HCT116 (cell line): Measurements from ENCODE around the gene THBS3. TPM values are rescaled to one million over a fixed set of nuclear protein-coding genes. Genes with fewer than 3 reads are reported as not detected.

ENCODE experiments used
- ATAC-seq: fragments of 200-7000 bp; cut with Tn5 transposase; 2 replicates; pipeline ENCODE4 v1.9.1; 2020; ENCODE audit warnings: mild to moderate bottlenecking, moderate library complexity
- BruUV-seq: library from RNA; stranded (reverse); fragments of 400-500 nt; replicated peaks from 2 replicates; lab custom pipeline; 2021; lab: Mats Ljungman, UMichigan
- CTCF ChIA-PET: fragments of 300-600 bp; sonication (Branson Sonifier 250); formaldehyde crosslinking; loops from one replicate; lab custom pipeline; 2021; ENCODE audit warnings: antibody characterized with exemption; lab: Charles Lee
- POLR2A ChIA-PET: fragments of 300-600, 350-600 bp; sonication (Branson Sonifier 250); formaldehyde crosslinking; loops from one replicate; lab custom pipeline; 2021; ENCODE audit warnings: antibody characterized with exemption; lab: Charles Lee
- RAD21 ChIA-PET, 2 experiments: fragments of 300-600 bp; sonication (Branson Sonifier 250); formaldehyde crosslinking; loops; one replicate each; lab custom pipeline; 2023; ENCODE audit warnings: low total read pairs in 2 of 2; ENCODE audit not compliant: uncharacterized antibody in 2 of 2, unreplicated experiment in 2 of 2, low non-redundant PET in 1 of 2; lab: Charles Lee
- DNase-seq: peaks from one replicate; pipeline ENCODE4 v3.0.0-alpha.2; 2010; ENCODE audit warnings: low read depth, low spot score
- H2AFZ ChIP-seq: fragments of 200-600 bp; shearing (Covaris generic), sonication (generic); 2 replicates; pipeline ENCODE4 v1.6.1; 2017; ENCODE audit warnings: low read depth, mixed run types, mixed read lengths, antibody characterized with exemption, low read length; ENCODE audit not compliant: poor library complexity, severe bottlenecking
- H3K27ac ChIP-seq: 2 replicates; pipeline ENCODE4 v1.5.1; 2012; ENCODE audit warnings: low read depth, low read length
- H3K27me3 ChIP-seq: fragments of 200-600 bp; sonication (generic); 2 replicates; pipeline ENCODE4 v1.6.1; 2016; ENCODE audit warnings: mixed run types, low read length, mixed read lengths; ENCODE audit not compliant: insufficient read depth
- H3K36me3 ChIP-seq, 2 experiments: fragments of 200-500 bp in 1 of 2; fragments of 200-600 bp in 1 of 2; sonication (Bioruptor generic) in 1 of 2; sonication (generic) in 1 of 2; 2 replicates each; pipeline versions ENCODE4 v1.5.1 to v1.6.1; 2014 to 2016; ENCODE audit warnings: low read length in 2 of 2, inconsistent platforms in 1 of 2, mixed read lengths in 1 of 2, mixed run types in 1 of 2; ENCODE audit not compliant: insufficient read depth in 2 of 2, control insufficient read depth in 1 of 2
- H3K4me1 ChIP-seq, 2 experiments: fragments of 200-600 bp in 1 of 2; sonication (generic) in 1 of 2; 2 replicates each; pipeline versions ENCODE4 v1.5.1 to v1.6.1; 2012 to 2017; ENCODE audit warnings: low read length in 2 of 2, inconsistent platforms in 1 of 2, mild to moderate bottlenecking in 1 of 2, mixed read lengths in 1 of 2, mixed run types in 1 of 2, moderate library complexity in 1 of 2; ENCODE audit not compliant: insufficient read depth in 2 of 2, control insufficient read depth in 1 of 2
- H3K4me2 ChIP-seq: fragments of 200-600 bp; sonication (generic); 2 replicates; pipeline ENCODE4 v1.6.1; 2017; ENCODE audit warnings: mixed run types, low read length, mixed read lengths
- H3K4me3 ChIP-seq, 2 experiments: fragments of 200-600 bp in 1 of 2; sonication (generic) in 1 of 2; replicated peaks in 1 of 2; 2 replicates each; pipeline ENCODE4 v1.5.1; 2011 to 2016; ENCODE audit warnings: low read length in 2 of 2, control low read depth in 1 of 2, low read depth in 1 of 2, mild to moderate bottlenecking in 1 of 2, mixed read lengths in 1 of 2, mixed run types in 1 of 2
- H3K79me2 ChIP-seq: fragments of 200-600 bp; sonication (generic); 2 replicates; pipeline ENCODE4 v1.6.1; 2017; ENCODE audit warnings: mild to moderate bottlenecking, mixed run types, low read length, moderate library complexity, mixed read lengths; ENCODE audit not compliant: insufficient read depth
- H3K9ac ChIP-seq: fragments of 200-600 bp; sonication (generic); 2 replicates; pipeline ENCODE4 v1.6.1; 2016; ENCODE audit warnings: low read length, mixed read lengths
- H3K9me2 ChIP-seq: fragments of 200-600 bp; sonication (generic), shearing (Covaris generic); 2 replicates; pipeline ENCODE4 v1.6.1; 2017; ENCODE audit warnings: mixed run types, mild to moderate bottlenecking, moderate library complexity; ENCODE audit not compliant: insufficient read depth
- H3K9me3 ChIP-seq, 2 experiments: fragments of 200-500 bp in 1 of 2; fragments of 200-600 bp in 1 of 2; sonication (Bioruptor generic) in 1 of 2; sonication (generic) in 1 of 2; 2 replicates each; pipeline ENCODE4 v1.6.1; 2014 to 2017; ENCODE audit warnings: low read length in 2 of 2, mixed read lengths in 2 of 2, inconsistent platforms in 1 of 2, low read depth in 1 of 2, mild to moderate bottlenecking in 1 of 2, mixed run types in 1 of 2, moderate library complexity in 1 of 2; ENCODE audit not compliant: control insufficient read depth in 1 of 2, insufficient read depth in 1 of 2
- H4K20me1 ChIP-seq: fragments of 200-600 bp; sonication (generic), shearing (Covaris generic); 2 replicates; pipeline ENCODE4 v1.6.1; 2017; ENCODE audit warnings: mixed run types, mild to moderate bottlenecking, moderate library complexity; ENCODE audit not compliant: insufficient read depth
- CBX3 ChIP-seq: IDR thresholded peaks from 2 replicates; pipeline ENCODE4 v1.6.1; 2012; ENCODE audit warnings: low read depth
- EGR1 ChIP-seq: IDR thresholded peaks from 2 replicates; pipeline ENCODE4 v1.6.1; 2012; ENCODE audit warnings: low read depth
- ELF1 ChIP-seq: IDR thresholded peaks from 2 replicates; pipeline ENCODE4 v1.6.1; 2012; ENCODE audit warnings: low read depth, borderline replicate concordance
- EZH2 ChIP-seq: fragments of 200-600 bp; sonication (generic); IDR thresholded peaks from 2 replicates; pipeline ENCODE4 v1.6.1; 2017; ENCODE audit warnings: antibody characterized with exemption, mixed run types
- EZH2phosphoT487 ChIP-seq: fragments of 200-600 bp; IDR thresholded peaks from 2 replicates; pipeline ENCODE4 v1.6.1; 2018; ENCODE audit warnings: antibody characterized with exemption, borderline replicate concordance
- FOSL1 ChIP-seq: IDR thresholded peaks from 2 replicates; pipeline ENCODE4 v1.6.1; 2012; ENCODE audit warnings: low read depth
- JUND ChIP-seq: IDR thresholded peaks from 2 replicates; pipeline ENCODE4 v1.6.1; 2012
- POLR2A ChIP-seq: IDR thresholded peaks from 2 replicates; pipeline ENCODE4 v1.7.0; 2011; ENCODE audit warnings: borderline replicate concordance; ENCODE audit not compliant: insufficient read depth, insufficient read length; ENCODE audit errors: extremely low read depth
- POLR2AphosphoS5 ChIP-seq: IDR thresholded peaks from 2 replicates; pipeline ENCODE4 v1.6.1; 2011; ENCODE audit warnings: mild to moderate bottlenecking, low read depth, low read length, moderate library complexity
- RAD21 ChIP-seq: IDR thresholded peaks from 2 replicates; pipeline ENCODE4 v1.6.1; 2012; ENCODE audit warnings: low read depth, mild to moderate bottlenecking
- SIN3A ChIP-seq: IDR thresholded peaks from 2 replicates; pipeline ENCODE4 v1.6.1; 2012; ENCODE audit warnings: low read depth
- SRF ChIP-seq: IDR thresholded peaks from 2 replicates; pipeline ENCODE4 v1.6.1; 2012; ENCODE audit warnings: low read depth
- ZFX ChIP-seq: fragments of 450-650 bp; IDR thresholded peaks from 2 replicates; pipeline ENCODE4 v1.6.1; 2017
- intact Hi-C: fragments of 100-400 bp; cut with micrococcal nuclease; formaldehyde crosslinking; loops from 2 replicates; pipeline ENCODE4 v1.10.0; 2022
- total RNA-seq: library from RNA; stranded (reverse); gene quantifications from one replicate; pipeline ENCODE4 v1.2.1, GENCODE V29; 2021; ENCODE audit not compliant: unreplicated experiment
- TF ChIP-seq, protein P1 (sequence below), 3 experiments: fragments of 200-600 bp in 1 of 3; sonication (generic) in 1 of 3; IDR thresholded peaks in 2 of 3; conservative IDR thresholded peaks in 1 of 3; 2 replicates each; pipeline ENCODE4 v1.5.1; 2012 to 2017; ENCODE audit warnings: low read depth in 2 of 3, low read length in 2 of 3, antibody characterized with exemption in 1 of 3, borderline replicate concordance in 1 of 3, control low read depth in 1 of 3, mild to moderate bottlenecking in 1 of 3, mixed read lengths in 1 of 3, mixed run types in 1 of 3, moderate library complexity in 1 of 3; ENCODE audit not compliant: insufficient read depth in 1 of 3
- TF ChIP-seq, protein P2 (sequence below): IDR thresholded peaks from 2 replicates; pipeline ENCODE4 v1.6.1; 2012

THBS3 gene
- total RNA-seq, 1 experiment from 2014 or later: 15.9 TPM

DNA sequence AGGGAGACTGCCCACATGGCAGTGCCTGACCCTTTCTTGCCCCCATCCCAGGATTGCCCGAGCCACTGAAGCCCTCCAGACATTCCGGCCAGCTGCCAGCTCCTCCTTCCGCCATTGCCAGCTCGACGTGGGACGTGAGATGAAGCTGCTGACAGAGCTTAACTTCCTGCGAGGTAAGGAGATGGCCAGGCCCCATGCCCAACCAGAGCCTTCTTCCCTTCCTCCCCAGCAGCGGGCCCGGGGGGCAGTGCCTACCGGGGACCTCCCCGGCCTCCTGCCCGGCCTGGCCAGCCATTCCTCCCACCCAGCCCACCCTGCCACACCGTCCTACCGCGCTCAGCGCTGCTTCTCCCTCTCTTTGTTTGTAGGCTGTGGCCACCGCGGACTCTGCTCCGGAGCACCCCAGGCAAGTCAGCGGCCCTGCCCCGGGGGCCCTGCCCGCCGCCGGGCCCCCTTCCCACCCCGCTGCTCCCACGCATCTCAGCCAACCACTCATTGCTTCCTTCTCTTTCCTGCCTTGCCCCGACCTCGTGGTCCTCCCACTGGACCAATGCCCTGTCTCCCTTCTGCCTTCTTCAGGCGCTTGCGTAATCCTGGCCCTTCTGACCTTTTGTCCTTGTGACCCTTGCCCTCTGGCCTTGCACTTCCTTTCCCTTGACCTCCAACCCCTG is 29.1 kb downstream of the THBS3 start:
- Histone ChIP-seq H3K9me2 (no peaks in the 10 kb centered on the region), H4K20me1 (no peaks in the 10 kb centered on the region), H3K36me3 (no peaks in the 10 kb centered on the region; a peak in 1 of 4 replicates), H3K9ac (no peak overlapping the region), H3K9me3 (no peaks in the 10 kb centered on the region), H2AFZ (no peak overlapping the region), H3K4me2 (no peak overlapping the region), H3K27me3 (no peaks in the 10 kb centered on the region), H3K27ac (no peak overlapping the region), H3K79me2 (no peaks in the 10 kb centered on the region), H3K4me3 (no peak overlapping the region), H3K4me1 (peaks cover 0 to 31% of the 10 kb centered on the region in 2 experiments; a peak in 2 of 4 replicates)
- ATAC-seq: no peak
- no TSS peak for BruUV-seq
- ChIA-PET CTCF (interaction anchor here (2.0 kb wide), 1 partner anchor 15 kb away, joined by 10 read pairs; no protein-coding TSS in a partner anchor), RAD21 (no interaction called here), POLR2A (interaction anchor here (1.9 kb wide), 1 partner anchor 16 kb away, joined by 4 read pairs; no protein-coding TSS in a partner anchor)
- no peak for DNase-seq
- TF ChIP-seq EGR1 (no peak), SIN3A (no peak)
- intact Hi-C loops: loop anchor here (10.0 kb wide), 1 partner anchor 146 kb away; the partner anchor contains the start of gene RUSC1

DNA sequence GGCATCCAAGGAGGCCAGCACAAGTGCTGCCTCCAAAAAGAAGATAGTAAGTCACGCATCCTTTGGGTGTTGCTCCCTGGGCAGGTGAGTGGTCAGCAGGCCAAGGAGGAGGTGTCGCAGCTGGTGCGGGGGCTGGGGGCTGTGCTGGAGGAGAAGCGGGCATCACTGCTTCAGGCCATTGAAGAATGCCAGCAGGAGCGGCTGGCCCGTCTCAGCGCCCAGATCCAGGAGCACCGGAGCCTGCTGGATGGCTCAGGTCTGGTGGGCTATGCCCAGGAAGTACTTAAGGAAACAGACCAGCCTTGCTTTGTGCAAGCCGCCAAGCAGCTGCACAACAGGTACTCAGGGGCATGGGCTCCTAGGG is 29.8 kb downstream of the THBS3 start:
- intact Hi-C loops: loop anchor here (2.0 to 10.0 kb wide), 2 partner anchors 147 to 415 kb away; partner anchors contain the start of gene RUSC1
- H3K36me3 ChIP-seq: no peaks in the 10 kb centered on the region; a peak in 1 of 4 replicates

More for the DNA sequence above, 29.8 kb downstream of the THBS3 start:
- ChIA-PET RAD21 (interaction anchor here in 1 of 2 experiments (1.1 kb wide), 1 partner anchor 16 kb away, joined by 3 read pairs; no protein-coding TSS in a partner anchor), POLR2A (interaction anchor here (1.9 kb wide), 1 partner anchor 17 kb away, joined by 4 read pairs; no protein-coding TSS in a partner anchor), CTCF (interaction anchor here (2.0 kb wide), 1 partner anchor 16 kb away, joined by 10 read pairs; no protein-coding TSS in a partner anchor)
- no peak for ATAC-seq
- Histone ChIP-seq H3K79me2 (peaks cover 2% of the 10 kb centered on the region; the same call in 1 of the 2 replicates), H4K20me1 (no peaks in the 10 kb centered on the region), H3K27me3 (no peaks in the 10 kb centered on the region), H3K4me3 (no peak overlapping the region), H3K9me3 (no peaks in the 10 kb centered on the region), H2AFZ (no peak overlapping the region), H3K9ac (no peak overlapping the region), H3K4me2 (no peak overlapping the region), H3K9me2 (no peaks in the 10 kb centered on the region), H3K27ac (no peak overlapping the region), H3K4me1 (peaks cover 0 to 35% of the 10 kb centered on the region in 2 experiments; a peak in 2 of 4 replicates)
- TF ChIP-seq SRF (no peak), EZH2 (no peak), ELF1 (no peak), POLR2AphosphoS5 (no peak), POLR2A (no peak), EGR1 (no peak), ZFX (no peak), JUND (no peak), CBX3 (no peak), SIN3A (no peak), EZH2phosphoT487 (no peak), FOSL1 (no peak), RAD21 (no peak)
- TF ChIP-seq, protein P1, sequence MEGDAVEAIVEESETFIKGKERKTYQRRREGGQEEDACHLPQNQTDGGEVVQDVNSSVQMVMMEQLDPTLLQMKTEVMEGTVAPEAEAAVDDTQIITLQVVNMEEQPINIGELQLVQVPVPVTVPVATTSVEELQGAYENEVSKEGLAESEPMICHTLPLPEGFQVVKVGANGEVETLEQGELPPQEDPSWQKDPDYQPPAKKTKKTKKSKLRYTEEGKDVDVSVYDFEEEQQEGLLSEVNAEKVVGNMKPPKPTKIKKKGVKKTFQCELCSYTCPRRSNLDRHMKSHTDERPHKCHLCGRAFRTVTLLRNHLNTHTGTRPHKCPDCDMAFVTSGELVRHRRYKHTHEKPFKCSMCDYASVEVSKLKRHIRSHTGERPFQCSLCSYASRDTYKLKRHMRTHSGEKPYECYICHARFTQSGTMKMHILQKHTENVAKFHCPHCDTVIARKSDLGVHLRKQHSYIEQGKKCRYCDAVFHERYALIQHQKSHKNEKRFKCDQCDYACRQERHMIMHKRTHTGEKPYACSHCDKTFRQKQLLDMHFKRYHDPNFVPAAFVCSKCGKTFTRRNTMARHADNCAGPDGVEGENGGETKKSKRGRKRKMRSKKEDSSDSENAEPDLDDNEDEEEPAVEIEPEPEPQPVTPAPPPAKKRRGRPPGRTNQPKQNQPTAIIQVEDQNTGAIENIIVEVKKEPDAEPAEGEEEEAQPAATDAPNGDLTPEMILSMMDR (IDR thresholded peaks at IDR 0.05 in 2 of 3, conservative IDR thresholded peaks at IDR 0.05 in 1 of 3; ENCODE audit: borderline replicate concordance in 1 of 3, insufficient read depth in 1 of 3, low read depth in 2 of 3, low read length in 2 of 3): no peak
- TF ChIP-seq, protein P2, sequence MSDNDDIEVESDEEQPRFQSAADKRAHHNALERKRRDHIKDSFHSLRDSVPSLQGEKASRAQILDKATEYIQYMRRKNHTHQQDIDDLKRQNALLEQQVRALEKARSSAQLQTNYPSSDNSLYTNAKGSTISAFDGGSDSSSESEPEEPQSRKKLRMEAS: no peak
- no TSS peak for BruUV-seq
- no peak for DNase-seq
